IMR-90 (cell line): Measurements from ENCODE around the gene SNX14. TPM values are rescaled to one million over a fixed set of nuclear protein-coding genes. Genes with fewer than 3 reads are reported as not detected.

Experiments
- ATAC-seq: fragments of 200-7000 bp; cut with Tn5 transposase; 2 replicates; pipeline ENCODE4 v1.9.1; 2020; ENCODE audit warnings: low read depth, mild to moderate bottlenecking, moderate library complexity
- BruUV-seq: library from RNA; stranded (reverse); fragments of 400-500 nt; replicated peaks from 2 replicates; lab custom pipeline; 2021; lab: Mats Ljungman, UMichigan
- CTCF ChIA-PET: fragments of 300-600 bp; formaldehyde crosslinking; extraction: SDS; loops from one replicate; lab custom pipeline; 2021; ENCODE audit warnings: antibody characterized with exemption; lab: Yijun Ruan, JAX
- POLR2A ChIA-PET: fragments of 300-600 bp; sonication (Branson Sonifier 250); formaldehyde crosslinking; loops from one replicate; lab custom pipeline; 2022; ENCODE audit warnings: antibody characterized with exemption; ENCODE audit not compliant: unreplicated experiment; lab: Charles Lee
- DNase-seq: peaks from one replicate; pipeline ENCODE4 v3.0.0; 2013
- H2AFZ ChIP-seq: replicated peaks from 2 replicates; pipeline ENCODE3; 2013; ENCODE audit warnings: low read length, mild to moderate bottlenecking; ENCODE audit not compliant: poor library complexity
- H2AK5ac ChIP-seq: 2 replicates; pipeline ENCODE4 v1.6.1; 2013; ENCODE audit warnings: low read depth, low read length, inconsistent platforms
- H2AK9ac ChIP-seq: replicated peaks from 2 replicates; pipeline ENCODE3; 2013; ENCODE audit warnings: mild to moderate bottlenecking, low read depth, low read length, moderate library complexity; ENCODE audit not compliant: poor library complexity
- H2BK120ac ChIP-seq: 2 replicates; pipeline ENCODE4 v1.6.1; 2013; ENCODE audit warnings: low read depth, low read length, inconsistent platforms
- H2BK15ac ChIP-seq: 3 replicates; pipeline ENCODE4 v1.6.1; 2013; ENCODE audit warnings: low read depth, low read length, inconsistent platforms
- H2BK20ac ChIP-seq: 2 replicates; pipeline ENCODE4 v1.6.1; 2013; ENCODE audit warnings: low read depth, mild to moderate bottlenecking, inconsistent platforms, low read length, moderate library complexity
- H2BK5ac ChIP-seq: 2 replicates; pipeline ENCODE4 v1.6.1; 2013; ENCODE audit warnings: mild to moderate bottlenecking, low read depth, low read length, inconsistent platforms; ENCODE audit not compliant: poor library complexity, severe bottlenecking
- H3K14ac ChIP-seq: replicated peaks from 2 replicates; pipeline ENCODE4 v1.6.1; 2013; ENCODE audit warnings: low read depth, low read length, inconsistent platforms
- H3K18ac ChIP-seq: 2 replicates; pipeline ENCODE4 v1.6.1; 2013; ENCODE audit warnings: low read depth, low read length, control low read depth
- H3K23ac ChIP-seq: 2 replicates; pipeline ENCODE4 v1.6.1; 2013; ENCODE audit warnings: low read depth, low read length, inconsistent platforms
- H3K27ac ChIP-seq: 2 replicates; pipeline ENCODE4 v1.5.1; 2013; ENCODE audit warnings: mild to moderate bottlenecking, control low read depth, low read length; ENCODE audit not compliant: insufficient read depth
- H3K27me3 ChIP-seq: 2 replicates; pipeline ENCODE4 v1.6.1; 2013; ENCODE audit warnings: low read length; ENCODE audit not compliant: control insufficient read depth, insufficient read depth
- H3K36me3 ChIP-seq: 2 replicates; pipeline ENCODE4 v1.6.1; 2013; ENCODE audit warnings: low read length, mixed read lengths; ENCODE audit not compliant: control insufficient read depth, insufficient read depth
- H3K4ac ChIP-seq: 2 replicates; pipeline ENCODE4 v1.6.1; 2013; ENCODE audit warnings: low read depth, low read length, inconsistent platforms
- H3K4me1 ChIP-seq: 2 replicates; pipeline ENCODE4 v1.6.1; 2013; ENCODE audit warnings: low read length, mixed read lengths; ENCODE audit not compliant: control insufficient read depth, insufficient read depth
- H3K4me2 ChIP-seq: 2 replicates; pipeline ENCODE4 v1.6.1; 2013; ENCODE audit warnings: low read depth, mild to moderate bottlenecking, control low read depth, low read length, moderate library complexity
- H3K4me3 ChIP-seq: 2 replicates; pipeline ENCODE4 v1.5.1; 2013; ENCODE audit warnings: low read depth, mild to moderate bottlenecking, control low read depth, low read length, moderate library complexity; ENCODE audit not compliant: insufficient read depth
- H3K56ac ChIP-seq: 2 replicates; pipeline ENCODE4 v1.6.1; 2013; ENCODE audit warnings: low read length, inconsistent platforms; ENCODE audit not compliant: insufficient read depth; ENCODE audit errors: extremely low read depth
- H3K79me1 ChIP-seq, 2 experiments: 2 replicates each; pipeline ENCODE4 v1.6.1; 2013; ENCODE audit warnings: low read length in 2 of 2, inconsistent platforms in 1 of 2, low read depth in 1 of 2
- H3K9ac ChIP-seq: 2 replicates; pipeline ENCODE4 v1.6.1; 2013; ENCODE audit warnings: low read depth, low read length, control low read depth
- H3K9me1 ChIP-seq: 2 replicates; pipeline ENCODE4 v1.6.1; 2013; ENCODE audit warnings: low read length, inconsistent platforms; ENCODE audit not compliant: insufficient read depth
- H3K9me3 ChIP-seq: 2 replicates; pipeline ENCODE4 v1.6.1; 2013; ENCODE audit warnings: low read length; ENCODE audit not compliant: control insufficient read depth, insufficient read depth
- H4K20me1 ChIP-seq: 2 replicates; pipeline ENCODE4 v1.6.1; 2013; ENCODE audit warnings: low read length, inconsistent platforms; ENCODE audit not compliant: insufficient read depth
- H4K5ac ChIP-seq: 2 replicates; pipeline ENCODE4 v1.6.1; 2013; ENCODE audit warnings: mild to moderate bottlenecking, low read depth, low read length, control low read depth
- H4K8ac ChIP-seq, 2 experiments: 2 replicates each; pipeline ENCODE4 v1.6.1; 2013; ENCODE audit warnings: low read depth in 2 of 2, low read length in 2 of 2, control low read depth in 1 of 2, inconsistent platforms in 1 of 2
- H4K91ac ChIP-seq: 2 replicates; pipeline ENCODE4 v1.6.1; 2013; ENCODE audit warnings: low read depth, low read length, inconsistent platforms; ENCODE audit not compliant: insufficient read depth
- BHLHE40 ChIP-seq: fragments of 150-350 bp; IDR thresholded peaks from 2 replicates; pipeline ENCODE4 v1.6.1; 2016; ENCODE audit warnings: mild to moderate bottlenecking, low read depth, low read length
- CEBPB ChIP-seq: IDR thresholded peaks from 2 replicates; pipeline ENCODE4 v1.6.1; 2012; ENCODE audit warnings: low read depth, low read length, improper control_type of control experiment
- CHD1 ChIP-seq: IDR thresholded peaks from 2 replicates; pipeline ENCODE4 v1.6.1; 2012; ENCODE audit warnings: low read depth, low read length, improper control_type of control experiment
- FOS ChIP-seq: fragments of 150-350 bp; IDR thresholded peaks from 2 replicates; pipeline ENCODE4 v1.6.1; 2016; ENCODE audit warnings: low read depth, low read length
- MAFK ChIP-seq: IDR thresholded peaks from 2 replicates; pipeline ENCODE4 v1.6.1; 2012; ENCODE audit warnings: low read depth, low read length, improper control_type of control experiment
- MAZ ChIP-seq: IDR thresholded peaks from 2 replicates; pipeline ENCODE4 v1.6.1; 2012; ENCODE audit warnings: low read depth, mild to moderate bottlenecking, low read length, improper control_type of control experiment, moderate library complexity, borderline replicate concordance
- MXI1 ChIP-seq: IDR thresholded peaks from 2 replicates; pipeline ENCODE4 v1.6.1; 2012; ENCODE audit warnings: low read depth, mild to moderate bottlenecking, low read length, moderate library complexity, borderline replicate concordance
- NFE2L2 ChIP-seq: fragments of 150-350 bp; IDR thresholded peaks from 2 replicates; pipeline ENCODE4 v1.6.1; 2016; ENCODE audit warnings: low read depth, mild to moderate bottlenecking, low read length
- POLR2A ChIP-seq: IDR thresholded peaks from 2 replicates; pipeline ENCODE4 v1.6.1; 2012; ENCODE audit warnings: mild to moderate bottlenecking, low read depth, low read length
- RAD21 ChIP-seq: IDR thresholded peaks from 2 replicates; pipeline ENCODE4 v1.6.1; 2012; ENCODE audit warnings: low read length, improper control_type of control experiment
- RCOR1 ChIP-seq: IDR thresholded peaks from 2 replicates; pipeline ENCODE4 v1.6.1; 2012; ENCODE audit warnings: mild to moderate bottlenecking, low read length, improper control_type of control experiment; ENCODE audit not compliant: insufficient replicate concordance
- RFX5 ChIP-seq: IDR thresholded peaks from 2 replicates; pipeline ENCODE4 v1.8.0; 2012; ENCODE audit warnings: low read depth, mild to moderate bottlenecking, low read length, moderate library complexity
- SMC3 ChIP-seq: fragments of 150-350 bp; IDR thresholded peaks from 2 replicates; pipeline ENCODE4 v1.6.1; 2016; ENCODE audit warnings: low read depth, mild to moderate bottlenecking, antibody characterized with exemption, low read length, moderate library complexity
- WGBS, 2 experiments: methylation state at CpG; one replicate each; pipeline versions ENCODE4 v1.1.5 to v1.1.7; 2013; ENCODE audit warnings: missing lambda C conversion rate in 2 of 2; ENCODE audit not compliant: insufficient read length in 1 of 2; ENCODE audit errors: extremely low coverage in 2 of 2; 5-methylcytosine and 5-hydroxymethylcytosine counted together
- dilution Hi-C: fragments of 300-500 bp; cut with HindIII; formaldehyde crosslinking; loops from one replicate; pipeline ENCODE4 v1.14.3; 2018; ENCODE audit warnings: low sequenced_read_pairs; ENCODE audit not compliant: unreplicated experiment
- in situ Hi-C: fragments of 300-500 bp; cut with MboI; formaldehyde crosslinking; loops from 3 replicates; pipeline ENCODE4 v1.14.3; 2019; ENCODE audit warnings: low sequenced_read_pairs, inconsistent platforms, mixed read lengths
- intact Hi-C: fragments of 100-400 bp; cut with micrococcal nuclease; formaldehyde crosslinking; loops from 2 replicates; pipeline ENCODE4 v1.10.0; 2022
- polyA plus RNA-seq, 3 experiments: library from polyadenylated mRNA; depleted of rRNA; stranded (reverse); fragments of >200 nt; gene quantifications; 2 replicates each; pipeline ENCODE4 v1.2.3, GENCODE V29; 2012; ENCODE audit warnings: low replicate concordance in 1 of 3
- total RNA-seq: library from RNA; depleted of rRNA; stranded (reverse); fragments of >200 nt; gene quantifications from 2 replicates; pipeline ENCODE4 v1.2.3, GENCODE V29; 2012
- TF ChIP-seq, protein P1 (sequence below): fragments of 150-350 bp; IDR thresholded peaks from 2 replicates; pipeline ENCODE4 v1.6.1; 2016; ENCODE audit warnings: low read depth, mild to moderate bottlenecking, low read length, moderate library complexity, borderline replicate concordance
- TF ChIP-seq, protein P2 (sequence below): conservative IDR thresholded peaks from 2 replicates; pipeline ENCODE4 v1.5.1; 2012; ENCODE audit warnings: mild to moderate bottlenecking, low read depth, low read length, improper control_type of control experiment
- TF ChIP-seq, protein P3 (sequence below): fragments of 150-350 bp; IDR thresholded peaks from 2 replicates; pipeline ENCODE4 v1.6.1; 2017; ENCODE audit warnings: mild to moderate bottlenecking, antibody characterized with exemption, low read length, low read depth

Gene SNX14
- total and polyA plus RNA-seq, 2 of the 4 experiments (the other 2 are of a cell fraction): 39.9 to 61.8 TPM

DNA sequence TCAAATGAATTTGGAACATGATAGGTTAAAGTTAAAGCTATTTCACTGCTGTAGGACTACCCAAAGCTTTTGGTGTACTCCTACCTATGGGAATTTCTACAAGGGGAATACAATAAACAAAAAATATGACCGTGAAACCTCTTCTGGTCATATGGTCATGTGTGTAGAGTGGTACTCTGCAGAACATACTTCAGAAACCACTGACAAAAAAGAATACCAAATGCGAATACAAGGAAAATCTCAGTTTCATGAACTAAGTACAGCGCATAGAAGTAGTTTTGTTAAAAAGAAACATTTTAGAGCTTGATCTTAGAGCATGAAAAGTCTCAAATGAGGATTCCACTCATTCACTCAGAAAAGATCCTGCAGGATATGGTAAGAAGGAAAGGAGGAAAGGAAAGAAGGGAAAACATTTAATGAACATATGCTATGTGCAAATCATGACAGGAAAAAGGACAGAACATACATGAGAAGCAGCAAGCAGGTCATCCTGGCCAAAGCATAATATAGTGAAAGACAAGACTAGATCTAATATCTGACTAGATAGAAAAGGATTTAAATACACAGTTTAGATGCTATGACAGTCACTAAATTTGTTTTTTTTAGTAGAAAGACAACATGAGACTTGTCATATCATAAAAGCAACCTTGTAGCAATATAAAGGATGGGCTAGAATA is 36.5 kb downstream of the SNX14 start:
- Histone ChIP-seq H4K20me1 (no peaks in the 10 kb centered on the region), H3K9ac (no peak overlapping the region), H3K9me1 (no peaks in the 10 kb centered on the region), H4K91ac (no peak overlapping the region), H3K4me2 (no peak overlapping the region), H2BK120ac (no peak overlapping the region), H2BK20ac (no peak overlapping the region), H2BK15ac (no peak overlapping the region), H3K4ac (no peak overlapping the region), H2BK5ac (no peak overlapping the region), H3K79me1 (no peaks in the 10 kb centered on the region; a peak in 2 of 4 replicates), H3K36me3 (peaks cover 3% of the 10 kb centered on the region), H2AK9ac (no peak overlapping the region), H3K9me3 (no peaks in the 10 kb centered on the region), H2AFZ (no peak overlapping the region), H3K27me3 (no peaks in the 10 kb centered on the region), H3K56ac (no peak overlapping the region), H3K4me1 (no peaks in the 10 kb centered on the region), H3K27ac (no peak overlapping the region), H3K4me3 (no peak overlapping the region), H3K14ac (no peak overlapping the region), H4K5ac (no peak overlapping the region), H3K23ac (no peak overlapping the region), H4K8ac (no peak overlapping the region), H2AK5ac (no peak overlapping the region), H3K18ac (no peak overlapping the region)
- ChIA-PET POLR2A (no interaction called here), CTCF (no interaction called here)
- DNase-seq (no peak), ATAC-seq (no peak)
- in situ Hi-C loops: no loop called here
- no CpG with 5 or more reads among the region's 3 CpGs for WGBS, 2 experiments
- dilution Hi-C loops: no loop called here
- intact Hi-C loops: no loop called here
- BruUV-seq: no TSS peak
- TF ChIP-seq, protein P1, sequence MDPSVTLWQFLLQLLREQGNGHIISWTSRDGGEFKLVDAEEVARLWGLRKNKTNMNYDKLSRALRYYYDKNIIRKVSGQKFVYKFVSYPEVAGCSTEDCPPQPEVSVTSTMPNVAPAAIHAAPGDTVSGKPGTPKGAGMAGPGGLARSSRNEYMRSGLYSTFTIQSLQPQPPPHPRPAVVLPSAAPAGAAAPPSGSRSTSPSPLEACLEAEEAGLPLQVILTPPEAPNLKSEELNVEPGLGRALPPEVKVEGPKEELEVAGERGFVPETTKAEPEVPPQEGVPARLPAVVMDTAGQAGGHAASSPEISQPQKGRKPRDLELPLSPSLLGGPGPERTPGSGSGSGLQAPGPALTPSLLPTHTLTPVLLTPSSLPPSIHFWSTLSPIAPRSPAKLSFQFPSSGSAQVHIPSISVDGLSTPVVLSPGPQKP: no peak
- TF ChIP-seq, protein P2, sequence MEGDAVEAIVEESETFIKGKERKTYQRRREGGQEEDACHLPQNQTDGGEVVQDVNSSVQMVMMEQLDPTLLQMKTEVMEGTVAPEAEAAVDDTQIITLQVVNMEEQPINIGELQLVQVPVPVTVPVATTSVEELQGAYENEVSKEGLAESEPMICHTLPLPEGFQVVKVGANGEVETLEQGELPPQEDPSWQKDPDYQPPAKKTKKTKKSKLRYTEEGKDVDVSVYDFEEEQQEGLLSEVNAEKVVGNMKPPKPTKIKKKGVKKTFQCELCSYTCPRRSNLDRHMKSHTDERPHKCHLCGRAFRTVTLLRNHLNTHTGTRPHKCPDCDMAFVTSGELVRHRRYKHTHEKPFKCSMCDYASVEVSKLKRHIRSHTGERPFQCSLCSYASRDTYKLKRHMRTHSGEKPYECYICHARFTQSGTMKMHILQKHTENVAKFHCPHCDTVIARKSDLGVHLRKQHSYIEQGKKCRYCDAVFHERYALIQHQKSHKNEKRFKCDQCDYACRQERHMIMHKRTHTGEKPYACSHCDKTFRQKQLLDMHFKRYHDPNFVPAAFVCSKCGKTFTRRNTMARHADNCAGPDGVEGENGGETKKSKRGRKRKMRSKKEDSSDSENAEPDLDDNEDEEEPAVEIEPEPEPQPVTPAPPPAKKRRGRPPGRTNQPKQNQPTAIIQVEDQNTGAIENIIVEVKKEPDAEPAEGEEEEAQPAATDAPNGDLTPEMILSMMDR: no peak
- TF ChIP-seq RAD21 (no peak), RCOR1 (no peak), POLR2A (no peak), MXI1 (no peak), RFX5 (no peak), MAZ (no peak), FOS (no peak), MAFK (no peak), SMC3 (no peak), BHLHE40 (no peak), CEBPB (no peak), NFE2L2 (no peak), CHD1 (no peak)
- TF ChIP-seq, protein P3, sequence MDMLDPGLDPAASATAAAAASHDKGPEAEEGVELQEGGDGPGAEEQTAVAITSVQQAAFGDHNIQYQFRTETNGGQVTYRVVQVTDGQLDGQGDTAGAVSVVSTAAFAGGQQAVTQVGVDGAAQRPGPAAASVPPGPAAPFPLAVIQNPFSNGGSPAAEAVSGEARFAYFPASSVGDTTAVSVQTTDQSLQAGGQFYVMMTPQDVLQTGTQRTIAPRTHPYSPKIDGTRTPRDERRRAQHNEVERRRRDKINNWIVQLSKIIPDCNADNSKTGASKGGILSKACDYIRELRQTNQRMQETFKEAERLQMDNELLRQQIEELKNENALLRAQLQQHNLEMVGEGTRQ: no peak
